H9 (cell line): Measurements from ENCODE around the gene PTPN22. TPM values are rescaled to one million over a fixed set of nuclear protein-coding genes. Genes with fewer than 3 reads are reported as not detected.

Source experiments
- DNase-seq: peaks from one replicate; pipeline ENCODE4 v3.0.0-alpha.2; 2017
- H2AFZ ChIP-seq: one replicate; pipeline ENCODE4 v1.6.1; 2013; ENCODE audit warnings: mild to moderate bottlenecking, low read length, control low read depth, moderate library complexity
- H2AK5ac ChIP-seq: 2 replicates; pipeline ENCODE4 v1.6.1; 2013; ENCODE audit warnings: low read length, control low read depth, mixed read lengths; ENCODE audit not compliant: insufficient read length
- H2BK120ac ChIP-seq: one replicate; pipeline ENCODE4 v1.6.1; 2013; ENCODE audit warnings: low read depth, mild to moderate bottlenecking, low read length, control low read depth, inconsistent platforms; ENCODE audit not compliant: poor library complexity, severe bottlenecking
- H2BK12ac ChIP-seq: 2 replicates; pipeline ENCODE4 v1.6.1; 2013; ENCODE audit warnings: low read length, control low read depth, mixed read lengths, low read depth; ENCODE audit not compliant: insufficient read length
- H2BK15ac ChIP-seq: 2 replicates; pipeline ENCODE4 v1.6.1; 2013; ENCODE audit warnings: low read depth, low read length, control low read depth
- H2BK20ac ChIP-seq: one replicate; pipeline ENCODE4 v1.6.1; 2013; ENCODE audit warnings: low read depth, mild to moderate bottlenecking, low read length, control low read depth, inconsistent platforms; ENCODE audit not compliant: poor library complexity, severe bottlenecking
- H2BK5ac ChIP-seq: 2 replicates; pipeline ENCODE4 v1.6.1; 2013; ENCODE audit warnings: low read length, control low read depth, mixed read lengths; ENCODE audit not compliant: insufficient read length
- H3K14ac ChIP-seq: 2 replicates; pipeline ENCODE4 v1.6.1; 2013; ENCODE audit warnings: low read length, control low read depth; ENCODE audit not compliant: insufficient read depth
- H3K18ac ChIP-seq: 2 replicates; pipeline ENCODE4 v1.6.1; 2013; ENCODE audit warnings: low read depth, mild to moderate bottlenecking, mixed read lengths, low read length, control low read depth; ENCODE audit not compliant: insufficient read length
- H3K23ac ChIP-seq: 2 replicates; pipeline ENCODE4 v1.6.1; 2013; ENCODE audit warnings: low read length, control low read depth, mixed read lengths, low read depth; ENCODE audit not compliant: insufficient read length
- H3K23me2 ChIP-seq: 2 replicates; pipeline ENCODE4 v1.6.1; 2013; ENCODE audit warnings: low read depth, mild to moderate bottlenecking, mixed read lengths, low read length, control low read depth; ENCODE audit not compliant: insufficient read length, poor library complexity, severe bottlenecking
- H3K27ac ChIP-seq: 2 replicates; pipeline ENCODE4 v1.5.1; 2013; ENCODE audit warnings: low read length, control low read depth, mixed read lengths, low read depth; ENCODE audit not compliant: insufficient read length
- H3K27me3 ChIP-seq: 2 replicates; pipeline ENCODE4 v1.6.1; 2013; ENCODE audit warnings: low read length, control low read depth, inconsistent platforms; ENCODE audit not compliant: insufficient read depth
- H3K4ac ChIP-seq: 2 replicates; pipeline ENCODE4 v1.6.1; 2013; ENCODE audit warnings: low read depth, mild to moderate bottlenecking, control low read depth, inconsistent platforms, low read length, moderate library complexity
- H3K4me1 ChIP-seq: 2 replicates; pipeline ENCODE4 v1.6.1; 2013; ENCODE audit warnings: low read length, control low read depth, inconsistent platforms; ENCODE audit not compliant: insufficient read depth
- H3K4me2 ChIP-seq: 2 replicates; pipeline ENCODE4 v1.6.1; 2013; ENCODE audit warnings: low read length, control low read depth, mixed read lengths; ENCODE audit not compliant: insufficient read length, insufficient read depth
- H3K56ac ChIP-seq: 2 replicates; pipeline ENCODE4 v1.6.1; 2013; ENCODE audit warnings: low read depth, mild to moderate bottlenecking, mixed read lengths, low read length, control low read depth; ENCODE audit not compliant: insufficient read length
- H3K79me1 ChIP-seq: 2 replicates; pipeline ENCODE4 v1.6.1; 2013; ENCODE audit warnings: low read depth, mild to moderate bottlenecking, moderate library complexity, low read length, control low read depth, inconsistent platforms; ENCODE audit not compliant: insufficient read depth, poor library complexity, severe bottlenecking
- H3K79me2 ChIP-seq: 2 replicates; pipeline ENCODE4 v1.6.1; 2013; ENCODE audit warnings: low read length, control low read depth, inconsistent platforms; ENCODE audit not compliant: insufficient read depth
- H3K9ac ChIP-seq: 2 replicates; pipeline ENCODE4 v1.6.1; 2013; ENCODE audit warnings: low read length, control low read depth, mixed read lengths; ENCODE audit not compliant: insufficient read length; ENCODE audit errors: extremely low read depth
- H3K9me3 ChIP-seq: one replicate; pipeline ENCODE4 v1.6.1; 2013; ENCODE audit warnings: low read depth, low read length, inconsistent platforms; ENCODE audit not compliant: control insufficient read depth
- H3T11ph ChIP-seq: one replicate; pipeline ENCODE4 v1.6.1; 2013; ENCODE audit warnings: mild to moderate bottlenecking, low read length, control low read depth, inconsistent platforms
- H4K20me1 ChIP-seq: one replicate; pipeline ENCODE4 v1.6.1; 2013; ENCODE audit not compliant: control insufficient read depth, insufficient read length, insufficient read depth
- H4K5ac ChIP-seq: 2 replicates; pipeline ENCODE4 v1.6.1; 2013; ENCODE audit warnings: low read depth, mild to moderate bottlenecking, mixed read lengths, low read length, control low read depth; ENCODE audit not compliant: insufficient read length
- H4K8ac ChIP-seq: replicated peaks from 2 replicates; pipeline ENCODE4 v1.6.1; 2013; ENCODE audit warnings: low read length, control low read depth, mixed read lengths, low read depth; ENCODE audit not compliant: insufficient read length
- H4K91ac ChIP-seq: 2 replicates; pipeline ENCODE4 v1.6.1; 2013; ENCODE audit warnings: low read depth, mild to moderate bottlenecking, moderate library complexity, mixed read lengths, low read length, control low read depth; ENCODE audit not compliant: insufficient read length
- H3K27ac Mint-ChIP-seq, 3 experiments: 2 replicates in 2 of 3; 3 replicates in 1 of 3; pipeline ENCODE4 v1.8.0; 2020 to 2021; ENCODE audit warnings: mixed read lengths in 3 of 3, mild to moderate bottlenecking in 1 of 3, moderate library complexity in 1 of 3
- H3K27me3 Mint-ChIP-seq: 2 replicates; pipeline ENCODE4 v1.8.0; 2021; ENCODE audit warnings: low read depth, mild to moderate bottlenecking, moderate library complexity, mixed read lengths
- H3K36me3 Mint-ChIP-seq, 3 experiments: 2 replicates in 2 of 3; 3 replicates in 1 of 3; pipeline ENCODE4 v1.8.0; 2020 to 2021; ENCODE audit warnings: low read depth in 3 of 3, mixed read lengths in 3 of 3; ENCODE audit not compliant: insufficient read depth in 1 of 3
- H3K4me1 Mint-ChIP-seq, 2 experiments: 2 replicates each; pipeline ENCODE4 v1.8.0; 2020; ENCODE audit warnings: mixed read lengths in 2 of 2
- H3K4me3 Mint-ChIP-seq, 2 experiments: 2 replicates in 1 of 2; 3 replicates in 1 of 2; pipeline ENCODE4 v1.8.0; 2020 to 2021; ENCODE audit warnings: mild to moderate bottlenecking in 2 of 2, mixed read lengths in 2 of 2, moderate library complexity in 1 of 2
- H3K9me3 Mint-ChIP-seq, 2 experiments: 2 replicates in 1 of 2; 3 replicates in 1 of 2; pipeline ENCODE4 v1.8.0; 2020; ENCODE audit warnings: mild to moderate bottlenecking in 2 of 2, mixed read lengths in 2 of 2, moderate library complexity in 1 of 2
- WGBS: extraction: QIAGEN DNeasy Blood & Tissue Kit; methylation state at CpG from one replicate; pipeline ENCODE4 v1.1.7; 2013; ENCODE audit warnings: missing lambda C conversion rate, low lambda C conversion rate, mixed read lengths; ENCODE audit not compliant: insufficient read length; ENCODE audit errors: extremely low coverage; 5-methylcytosine and 5-hydroxymethylcytosine counted together
- total RNA-seq: library from RNA; stranded (reverse); gene quantifications from 2 replicates; pipeline ENCODE4 v1.2.1, GENCODE V29; 2021
- TF ChIP-seq, protein P1 (sequence below): fragments of 200-600 bp; sonication (generic); conservative IDR thresholded peaks from 3 replicates; pipeline ENCODE4 v1.8.0; 2021; ENCODE audit warnings: antibody characterized with exemption, mild to moderate bottlenecking

Gene PTPN22
- total RNA-seq, 1 experiment from 2014 or later: not detected

DNA sequence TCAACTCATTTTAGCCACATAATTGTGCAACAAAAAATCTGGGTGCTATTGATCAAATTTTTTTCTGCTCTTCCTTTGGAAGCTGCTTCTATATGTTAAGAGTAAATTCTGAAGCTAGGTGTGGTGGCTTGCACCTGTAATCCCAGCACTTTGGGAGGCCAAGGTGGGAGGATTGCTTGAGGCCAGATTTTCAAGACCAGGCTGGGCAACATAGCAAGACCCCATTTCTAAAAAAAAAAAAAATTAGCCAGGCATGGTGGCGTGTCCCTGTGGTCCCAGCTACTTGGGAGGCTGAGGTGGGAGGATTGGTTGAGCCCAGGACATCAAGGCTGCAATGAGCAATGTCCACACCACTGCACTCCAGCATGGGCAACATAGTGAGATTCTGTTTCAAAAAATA, 35.0 kb downstream of the PTPN22 start:
- no peaks in the 10 kb centered on the region for H3K4me1 Mint-ChIP-seq
- no peaks in the 10 kb centered on the region for H3K27me3 ChIP-seq
- no peak overlapping the region for H4K5ac ChIP-seq
- H3K27ac Mint-ChIP-seq: no peak overlapping the region
- no peak overlapping the region for H4K91ac ChIP-seq
- no peak overlapping the region for H2AK5ac ChIP-seq
- no peak overlapping the region for H2AFZ ChIP-seq
- no peak for DNase-seq
- no peak overlapping the region for H2BK12ac ChIP-seq
- H3K23me2 ChIP-seq: no peaks in the 10 kb centered on the region
- H3K27me3 Mint-ChIP-seq: peaks cover 6% of the 10 kb centered on the region
- no peak overlapping the region for H3T11ph ChIP-seq
- H3K79me1 ChIP-seq: no peaks in the 10 kb centered on the region
- no peaks in the 10 kb centered on the region for H3K9me3 ChIP-seq
- H3K36me3 Mint-ChIP-seq: no peaks in the 10 kb centered on the region
- no peak overlapping the region for H2BK120ac ChIP-seq
- H3K4ac ChIP-seq: no peak overlapping the region
- no peaks in the 10 kb centered on the region for H3K9me3 Mint-ChIP-seq
- no peak overlapping the region for H3K56ac ChIP-seq
- no peak overlapping the region for H3K14ac ChIP-seq
- no peak overlapping the region for H3K4me2 ChIP-seq
- no peak overlapping the region for H2BK20ac ChIP-seq
- no peak overlapping the region for H3K18ac ChIP-seq
- H3K4me1 ChIP-seq: no peaks in the 10 kb centered on the region
- no CpG with 5 or more reads among the region's 1 CpG for WGBS
- H3K4me3 Mint-ChIP-seq: no peak overlapping the region
- no peaks in the 10 kb centered on the region for H4K20me1 ChIP-seq
- H2BK15ac ChIP-seq: no peak overlapping the region
- H4K8ac ChIP-seq: no peak overlapping the region
- H3K9ac ChIP-seq: no peak overlapping the region
- H2BK5ac ChIP-seq: no peak overlapping the region
- H3K79me2 ChIP-seq: no peaks in the 10 kb centered on the region
- H3K27ac ChIP-seq: no peak overlapping the region
- no peak overlapping the region for H3K23ac ChIP-seq
- TF ChIP-seq, protein P1, sequence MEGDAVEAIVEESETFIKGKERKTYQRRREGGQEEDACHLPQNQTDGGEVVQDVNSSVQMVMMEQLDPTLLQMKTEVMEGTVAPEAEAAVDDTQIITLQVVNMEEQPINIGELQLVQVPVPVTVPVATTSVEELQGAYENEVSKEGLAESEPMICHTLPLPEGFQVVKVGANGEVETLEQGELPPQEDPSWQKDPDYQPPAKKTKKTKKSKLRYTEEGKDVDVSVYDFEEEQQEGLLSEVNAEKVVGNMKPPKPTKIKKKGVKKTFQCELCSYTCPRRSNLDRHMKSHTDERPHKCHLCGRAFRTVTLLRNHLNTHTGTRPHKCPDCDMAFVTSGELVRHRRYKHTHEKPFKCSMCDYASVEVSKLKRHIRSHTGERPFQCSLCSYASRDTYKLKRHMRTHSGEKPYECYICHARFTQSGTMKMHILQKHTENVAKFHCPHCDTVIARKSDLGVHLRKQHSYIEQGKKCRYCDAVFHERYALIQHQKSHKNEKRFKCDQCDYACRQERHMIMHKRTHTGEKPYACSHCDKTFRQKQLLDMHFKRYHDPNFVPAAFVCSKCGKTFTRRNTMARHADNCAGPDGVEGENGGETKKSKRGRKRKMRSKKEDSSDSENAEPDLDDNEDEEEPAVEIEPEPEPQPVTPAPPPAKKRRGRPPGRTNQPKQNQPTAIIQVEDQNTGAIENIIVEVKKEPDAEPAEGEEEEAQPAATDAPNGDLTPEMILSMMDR: no peak
